MV-4-11 (cell line): ENCODE results near the gene TBC1D2B.

Experiments
- DNase-seq: peaks from one replicate; lab custom pipeline; 2025; lab: John Stamatoyannopoulos, UW

The TBC1D2B gene

GRCh38 chr15:78072080-78072892 lies 5.2 kb downstream of the TBC1D2B start:
- peak; percentile 31 for DNase-seq

GRCh38 chr15:78071383-78071782 lies 6.1 kb downstream of the TBC1D2B start:
- peak; percentile 28 for DNase-seq

- peak; percentile 65 for DNase-seq
Measured at GRCh38 chr15:78070049-78070700, 7.3 kb downstream of the TBC1D2B start.

GRCh38 chr15:78069462-78070029 lies 8.0 kb downstream of the TBC1D2B start:
- DNase-seq: no peak

GRCh38 chr15:78069052-78069414 lies 8.5 kb downstream of the TBC1D2B start:
- DNase-seq: no peak

- DNase-seq: peak; percentile 17
Measured at GRCh38 chr15:78067328-78068228, 9.9 kb downstream of the TBC1D2B start.

- no peak for DNase-seq
Measured at GRCh38 chr15:78065973-78066946, 11.3 kb downstream of the TBC1D2B start.

- DNase-seq: peak; percentile 99
Measured at GRCh38 chr15:78065284-78065872, 12.1 kb downstream of the TBC1D2B start.

- DNase-seq: no peak
Measured at GRCh38 chr15:78064544-78064943, 13.0 kb downstream of the TBC1D2B start.

GRCh38 chr15:78063970-78064385 lies 13.5 kb downstream of the TBC1D2B start:
- DNase-seq: no peak

GRCh38 chr15:78063217-78063616 lies 14.3 kb downstream of the TBC1D2B start:
- DNase-seq: no peak

- DNase-seq: peak; percentile 47
Measured at GRCh38 chr15:78061963-78062427, 15.5 kb downstream of the TBC1D2B start.

GRCh38 chr15:78060232-78060631 lies 17.3 kb downstream of the TBC1D2B start:
- no peak for DNase-seq

GRCh38 chr15:78059110-78059839 lies 18.2 kb downstream of the TBC1D2B start:
- DNase-seq: peak; percentile 66

- DNase-seq: no peak
Measured at GRCh38 chr15:78058401-78058935, 19.0 kb downstream of the TBC1D2B start.

GRCh38 chr15:78057803-78058202 lies 19.7 kb downstream of the TBC1D2B start:
- DNase-seq: no peak

GRCh38 chr15:78056714-78057269 lies 20.7 kb downstream of the TBC1D2B start:
- DNase-seq: peak; percentile 81

GRCh38 chr15:78055919-78056713 lies 21.4 kb downstream of the TBC1D2B start:
- DNase-seq: peak; percentile 77
